ENCODE results near the gene PSEN1. TPM values are rescaled to one million over a fixed set of nuclear protein-coding genes. Genes with fewer than 3 reads are reported as not detected.
A peak's percentile ranks its signal among the peaks of the same experiment; 100 is the strongest.

The PSEN1 gene
- total and polyA plus RNA-seq, 2 of the 8 experiments (the other 6 are each of a cell fraction or from before 2014, with no cell fraction given), result 10.1 to 38.7 TPM

GRCh38 chr14:73198253-73198652 lies 61.9 kb downstream of the PSEN1 start:
- Histone ChIP-seq H2BK5ac (ENCODE audit: low read depth, low read length) (no peak overlapping the region), H2BK120ac (replicated peaks; ENCODE audit: low read depth, low read length) (no peak overlapping the region), H3K18ac (ENCODE audit: extremely low read depth, low read length) (0 out of 2 replicates have a peak overlapping the region, but pooled peaks have one; percentile 33), H3K36me3 (ENCODE audit: control insufficient read depth in 2 of 4, insufficient read depth in 4 of 4, low read length in 3 of 4) (peaks cover 0 to 13% (median 1%) of the 10 kb centered on the region in 4 experiments; a peak in 6 of 8 replicates), H3K79me2 (ENCODE audit: control insufficient read depth in 1 of 2, insufficient read depth in 2 of 2, low read length in 2 of 2) (no peaks in the 10 kb centered on the region), H3K23ac (ENCODE audit: insufficient read length) (no peak overlapping the region), H3K4me3 (ENCODE audit: extremely low read depth in 1 of 4, insufficient read depth in 2 of 4, low read depth in 3 of 4, low read length in 4 of 4) (no peak overlapping the region), H3K14ac (ENCODE audit: insufficient read length) (no peak overlapping the region), H3K4ac (replicated peaks; ENCODE audit: insufficient read length, low read depth, low read length) (no peak overlapping the region), H2AFZ (ENCODE audit: low read length) (no peak overlapping the region), H3K27ac (ENCODE audit: low read depth, low read length) (no peak overlapping the region), H3K4me1 (replicated peaks in 1 of 4; ENCODE audit: control insufficient read depth in 3 of 4, insufficient read depth in 4 of 4, low read length in 3 of 4) (peaks cover 5 to 7% (median 7%) of the 10 kb centered on the region in 4 experiments), H2AK5ac (ENCODE audit: low read depth, low read length) (no peak overlapping the region), H3K79me1 (ENCODE audit: low read depth, low read length) (no peaks in the 10 kb centered on the region), H2BK15ac (ENCODE audit: low read length) (no peak overlapping the region), H3K56ac (replicated peaks; ENCODE audit: insufficient read length, low read depth, low read length) (no peak overlapping the region), H3K9ac (replicated peaks in 1 of 4; ENCODE audit: extremely low read depth in 1 of 4, low read depth in 3 of 4, low read length in 3 of 4) (no peak overlapping the region), H2BK20ac (ENCODE audit: low read length) (no peak overlapping the region), H3K27me3 (replicated peaks in 1 of 4; ENCODE audit: control insufficient read depth in 3 of 4, extremely low read depth in 1 of 4, insufficient read depth in 3 of 4, low read length in 3 of 4) (no peaks in the 10 kb centered on the region), H2BK12ac (ENCODE audit: low read depth, low read length) (no peak overlapping the region), H4K91ac (replicated peaks; ENCODE audit: insufficient read length, low read length) (no peak overlapping the region), H4K5ac (ENCODE audit: insufficient read length, low read depth, low read length) (no peak overlapping the region), H3K23me2 (ENCODE audit: low read depth, low read length) (0 out of 2 replicates have a peak, but pooled peaks cover 2% of the 10 kb centered on the region), H4K8ac (ENCODE audit: extremely low read depth, insufficient read depth, low read length) (no peak overlapping the region), H4K20me1 (replicated peaks in 1 of 2; ENCODE audit: control insufficient read depth in 1 of 2, insufficient read depth in 2 of 2, low read length in 2 of 2) (peaks cover 1 to 2% of the 10 kb centered on the region in 2 experiments), H3K9me3 (ENCODE audit: insufficient read depth in 2 of 2, low read depth in 1 of 2, low read length in 1 of 2) (no peaks in the 10 kb centered on the region), H3K4me2 (ENCODE audit: insufficient read depth in 1 of 2, low read depth in 2 of 2, low read length in 2 of 2) (peak overlapping the region; percentile 8 to 59; a peak in 1 of 4 replicates)
- TF ChIP-seq RAD21 (IDR thresholded peaks at IDR 0.05 in 1 of 2, conservative IDR thresholded peaks at IDR 0.05 in 1 of 2; ENCODE audit: low read depth in 2 of 2, low read length in 2 of 2), result no peak
- WGBS, 2 experiments (ENCODE audit: extremely low coverage in 1 of 2, insufficient coverage in 1 of 2, insufficient read length in 1 of 2, insufficient replicate concordance in 2 of 2, low coverage in 1 of 2, low lambda C conversion rate in 2 of 2, missing lambda C conversion rate in 1 of 2), result 62% methylated on average over 2 of the region's 2 CpGs; no CpG with 5 or more reads in 1 of the 2 experiments
- no peak for DNase-seq (ENCODE audit: low read depth in 1 of 2, low spot score in 2 of 2)
- no peak for FAIRE-seq
- ChIA-PET CTCF (ENCODE audit: partially characterized antibody) (interaction anchor here (0.7 to 1.9 kb wide), 5 partner anchors 8 to 518 kb away, joined by 3 to 11 read pairs (median 4); no protein-coding TSS in a partner anchor), POLR2A (ENCODE audit: partially characterized antibody) (interaction anchor here (1.6 to 2.3 kb wide), 2 partner anchors 21 to 74 kb away, joined by 3 to 7 read pairs; no protein-coding TSS in a partner anchor)

Data from H1 (cell line).